Measurements from ENCODE around the gene WNK1.
A peak's percentile ranks its signal among the peaks of the same experiment; 100 is the strongest.
"Not testable (repeated sequence)": the region's sequence is repeated elsewhere in the genome, so short reads cannot be mapped to it uniquely, and the experiment has no call there.

WNK1 gene

DNA sequence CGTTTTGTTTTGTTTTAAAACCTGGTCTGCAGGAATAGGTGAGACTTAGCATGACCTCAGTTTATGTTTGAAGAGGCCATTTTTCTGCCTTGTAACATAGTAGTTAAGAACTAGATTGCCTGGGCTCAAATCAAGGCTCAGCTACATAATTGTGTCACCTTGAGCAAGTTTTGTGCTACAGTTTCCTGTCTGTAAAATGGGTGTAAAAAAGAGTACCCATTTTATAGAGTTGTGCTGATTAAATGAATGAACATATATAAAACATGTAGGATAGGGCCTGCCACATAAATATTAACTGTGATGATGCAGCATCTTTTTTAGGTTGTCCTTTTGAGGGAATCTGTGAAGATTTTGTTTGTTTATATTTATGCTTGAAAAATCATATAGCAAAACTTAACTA is 7.2 kb downstream of the WNK1 start:
- Histone ChIP-seq H3K4me3 (ENCODE audit: low read depth in 1 of 2, low read length in 2 of 2) (no peak overlapping the region), H3K36me3 (ENCODE audit: control insufficient read depth in 1 of 2, insufficient read depth in 2 of 2, low read length in 2 of 2) (no peaks in the 10 kb centered on the region), H3K4me1 (ENCODE audit: control insufficient read depth in 1 of 2, insufficient read depth in 2 of 2, low read length in 2 of 2) (peaks cover 12 to 15% of the 10 kb centered on the region in 2 donors), H3K27ac (ENCODE audit: low read depth, low read length) (no peak overlapping the region), H3K9me3 (ENCODE audit: control insufficient read depth in 1 of 2, low read length in 2 of 2) (no peaks in the 10 kb centered on the region), H3K27me3 (ENCODE audit: control insufficient read depth in 1 of 2, insufficient read depth in 2 of 2, low read length in 2 of 2) (no peaks in the 10 kb centered on the region), H3K9ac (ENCODE audit: low read depth in 1 of 2, low read length in 2 of 2) (no peak overlapping the region)

DNA sequence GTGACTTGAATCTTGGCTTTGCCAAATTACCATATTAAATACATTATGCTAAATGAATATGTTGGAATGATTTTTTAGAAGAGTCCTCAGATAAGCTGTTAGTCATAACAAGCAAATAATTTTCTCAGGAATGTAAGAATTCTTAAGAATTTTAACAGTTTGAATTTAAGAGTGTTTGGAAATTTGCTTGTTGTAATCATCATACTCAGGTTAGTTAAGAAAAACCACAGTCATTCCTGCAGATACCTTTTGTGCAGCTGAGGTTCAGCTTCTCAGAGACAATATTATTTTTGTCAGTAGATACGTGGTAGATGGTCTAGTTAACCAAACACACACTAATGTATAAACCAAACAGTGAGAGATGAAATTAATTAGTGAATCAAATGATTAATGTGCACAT is 8.9 kb downstream of the WNK1 start:
- Histone ChIP-seq H3K4me1 (ENCODE audit: control insufficient read depth in 1 of 2, insufficient read depth in 2 of 2, low read length in 2 of 2) (peaks cover 7 to 8% of the 10 kb centered on the region in 2 donors), H3K9me3 (ENCODE audit: control insufficient read depth in 1 of 2, low read length in 2 of 2) (no peaks in the 10 kb centered on the region), H3K4me3 (ENCODE audit: low read depth in 1 of 2, low read length in 2 of 2) (no peak overlapping the region), H3K9ac (ENCODE audit: low read depth in 1 of 2, low read length in 2 of 2) (no peak overlapping the region), H3K27ac (ENCODE audit: low read depth, low read length) (no peak overlapping the region), H3K27me3 (ENCODE audit: control insufficient read depth in 1 of 2, insufficient read depth in 2 of 2, low read length in 2 of 2) (no peaks in the 10 kb centered on the region), H3K36me3 (ENCODE audit: control insufficient read depth in 1 of 2, insufficient read depth in 2 of 2, low read length in 2 of 2) (no peaks in the 10 kb centered on the region)

DNA sequence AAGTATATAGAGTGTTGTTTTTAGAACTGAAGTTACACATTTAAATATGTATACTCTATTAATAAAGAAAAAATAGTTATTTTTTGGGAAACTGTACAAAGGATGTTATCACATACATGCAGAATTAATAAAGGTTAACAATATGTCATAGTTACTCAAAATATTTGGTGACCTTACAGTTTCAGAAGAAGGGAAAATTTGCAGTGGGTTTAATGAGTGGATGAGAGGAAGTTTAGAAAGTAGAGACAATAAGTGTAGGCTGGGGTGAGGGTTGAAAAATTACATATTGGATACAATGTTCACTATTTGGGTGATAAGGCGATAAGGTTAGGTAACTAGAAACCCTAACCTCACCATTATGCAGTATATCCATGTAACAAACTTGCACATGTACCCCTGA is 13.5 kb downstream of the WNK1 start:
- Histone ChIP-seq H3K4me1 (ENCODE audit: control insufficient read depth in 1 of 2, insufficient read depth in 2 of 2, low read length in 2 of 2) (peaks cover 0 to 4% of the 10 kb centered on the region in 2 donors), H3K36me3 (ENCODE audit: control insufficient read depth in 1 of 2, insufficient read depth in 2 of 2, low read length in 2 of 2) (no peaks in the 10 kb centered on the region), H3K27ac (ENCODE audit: low read depth, low read length) (no peak overlapping the region), H3K9ac (ENCODE audit: low read depth in 1 of 2, low read length in 2 of 2) (no peak overlapping the region), H3K4me3 (ENCODE audit: low read depth in 1 of 2, low read length in 2 of 2) (no peak overlapping the region), H3K9me3 (ENCODE audit: control insufficient read depth in 1 of 2, low read length in 2 of 2) (no peaks in the 10 kb centered on the region), H3K27me3 (ENCODE audit: control insufficient read depth in 1 of 2, insufficient read depth in 2 of 2, low read length in 2 of 2) (no peaks in the 10 kb centered on the region)

DNA sequence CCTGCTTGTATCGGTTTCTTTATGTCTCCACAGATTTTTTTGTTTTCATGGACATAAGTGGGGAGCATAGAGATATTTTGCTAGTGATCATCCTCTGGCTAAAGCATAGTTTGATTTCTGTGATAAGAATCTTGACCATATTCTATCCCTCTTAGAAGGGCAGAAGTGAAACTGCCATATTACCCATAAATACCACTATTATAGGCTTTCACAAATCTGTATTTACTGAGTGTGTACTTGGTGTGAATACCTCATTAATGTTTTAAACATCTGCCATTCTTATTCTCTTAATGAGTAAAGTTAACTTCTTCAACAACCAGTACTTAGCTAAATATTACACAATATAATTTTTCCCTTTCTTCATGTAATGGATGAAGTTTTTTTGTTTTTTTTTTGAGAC is 16.1 kb downstream of the WNK1 start:
- no peaks in the 10 kb centered on the region for H3K36me3 ChIP-seq (ENCODE audit: control insufficient read depth in 1 of 2, insufficient read depth in 2 of 2, low read length in 2 of 2)
- peaks cover 5 to 15% of the 10 kb centered on the region in 2 donors for H3K4me1 ChIP-seq (ENCODE audit: control insufficient read depth in 1 of 2, insufficient read depth in 2 of 2, low read length in 2 of 2)
- H3K27ac ChIP-seq (ENCODE audit: low read depth, low read length) = no peak overlapping the region
- no peak overlapping the region for H3K4me3 ChIP-seq (ENCODE audit: low read depth in 1 of 2, low read length in 2 of 2)
- no peak overlapping the region for H3K9ac ChIP-seq (ENCODE audit: low read depth in 1 of 2, low read length in 2 of 2)
- no peaks in the 10 kb centered on the region for H3K27me3 ChIP-seq (ENCODE audit: control insufficient read depth in 1 of 2, insufficient read depth in 2 of 2, low read length in 2 of 2)
- no peaks in the 10 kb centered on the region for H3K9me3 ChIP-seq (ENCODE audit: control insufficient read depth in 1 of 2, low read length in 2 of 2)

DNA sequence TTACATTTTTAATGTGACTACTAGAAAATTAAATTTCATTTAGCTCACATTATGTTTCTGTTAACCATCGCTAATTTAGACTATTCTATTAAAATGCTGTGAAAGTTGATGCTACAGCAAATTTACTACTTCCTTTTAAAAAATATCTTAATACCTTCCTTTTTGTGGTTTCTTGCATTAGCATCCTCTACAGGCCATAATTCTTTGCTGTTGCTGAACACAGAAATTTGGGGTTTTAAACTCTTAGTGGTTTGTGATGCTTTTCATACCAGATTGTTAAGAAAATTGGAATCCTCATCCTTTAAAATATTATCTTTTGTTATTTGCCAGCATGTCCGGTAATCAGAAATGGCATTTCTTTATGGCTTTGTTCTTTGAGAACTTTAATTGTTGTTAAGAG is 18.1 kb downstream of the WNK1 start:
- no peaks in the 10 kb centered on the region for H3K9me3 ChIP-seq (ENCODE audit: control insufficient read depth in 1 of 2, low read length in 2 of 2)
- no peak overlapping the region for H3K9ac ChIP-seq (ENCODE audit: low read depth in 1 of 2, low read length in 2 of 2)
- H3K36me3 ChIP-seq (ENCODE audit: control insufficient read depth in 1 of 2, insufficient read depth in 2 of 2, low read length in 2 of 2) = no peaks in the 10 kb centered on the region
- H3K4me1 ChIP-seq (ENCODE audit: control insufficient read depth in 1 of 2, insufficient read depth in 2 of 2, low read length in 2 of 2) = peaks cover 5 to 23% of the 10 kb centered on the region in 2 donors
- H3K27me3 ChIP-seq (ENCODE audit: control insufficient read depth in 1 of 2, insufficient read depth in 2 of 2, low read length in 2 of 2) = no peaks in the 10 kb centered on the region
- no peak overlapping the region for H3K4me3 ChIP-seq (ENCODE audit: low read depth in 1 of 2, low read length in 2 of 2)
- H3K27ac ChIP-seq (ENCODE audit: low read depth, low read length) = no peak overlapping the region

DNA sequence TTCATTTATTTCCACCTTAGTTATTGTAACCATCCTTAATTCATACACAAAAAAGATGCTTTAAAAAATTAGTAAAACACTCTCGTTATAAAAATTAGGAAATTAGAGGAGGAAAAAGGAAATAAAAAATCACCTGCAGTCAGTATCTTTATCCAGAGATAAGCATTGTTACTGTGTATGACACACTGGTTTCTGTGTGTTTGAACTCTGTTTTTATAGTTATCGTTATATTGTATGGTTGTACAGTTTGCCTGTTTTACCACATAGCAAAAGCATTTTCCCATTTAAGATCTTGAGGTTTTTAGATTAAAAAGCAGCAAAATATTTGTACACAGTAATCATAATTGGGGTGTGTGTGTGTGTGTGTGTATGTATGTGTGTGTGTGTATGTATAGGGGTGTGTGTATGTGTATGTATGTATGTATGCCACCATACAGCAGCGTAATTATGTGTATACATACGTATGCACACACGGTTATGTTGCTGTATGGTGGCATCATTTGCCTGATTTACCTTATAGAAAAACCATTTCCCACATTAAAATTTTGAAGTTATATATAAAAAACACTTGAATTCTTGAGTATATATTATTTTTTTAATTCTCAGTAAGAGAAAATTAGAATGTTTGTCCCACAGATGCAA is 19.8 kb downstream of the WNK1 start:
- Histone ChIP-seq H3K9ac (ENCODE audit: low read depth in 1 of 2, low read length in 2 of 2) (peak overlapping the region in 1 of 2 donors; percentile 39), H3K9me3 (ENCODE audit: control insufficient read depth in 1 of 2, low read length in 2 of 2) (no peaks in the 10 kb centered on the region), H3K4me3 (ENCODE audit: low read depth in 1 of 2, low read length in 2 of 2) (no peak overlapping the region), H3K36me3 (ENCODE audit: control insufficient read depth in 1 of 2, insufficient read depth in 2 of 2, low read length in 2 of 2) (no peaks in the 10 kb centered on the region), H3K27me3 (ENCODE audit: control insufficient read depth in 1 of 2, insufficient read depth in 2 of 2, low read length in 2 of 2) (no peaks in the 10 kb centered on the region), H3K27ac (ENCODE audit: low read depth, low read length) (no peak overlapping the region), H3K4me1 (ENCODE audit: control insufficient read depth in 1 of 2, insufficient read depth in 2 of 2, low read length in 2 of 2) (peaks cover 5 to 23% of the 10 kb centered on the region in 2 donors)

DNA sequence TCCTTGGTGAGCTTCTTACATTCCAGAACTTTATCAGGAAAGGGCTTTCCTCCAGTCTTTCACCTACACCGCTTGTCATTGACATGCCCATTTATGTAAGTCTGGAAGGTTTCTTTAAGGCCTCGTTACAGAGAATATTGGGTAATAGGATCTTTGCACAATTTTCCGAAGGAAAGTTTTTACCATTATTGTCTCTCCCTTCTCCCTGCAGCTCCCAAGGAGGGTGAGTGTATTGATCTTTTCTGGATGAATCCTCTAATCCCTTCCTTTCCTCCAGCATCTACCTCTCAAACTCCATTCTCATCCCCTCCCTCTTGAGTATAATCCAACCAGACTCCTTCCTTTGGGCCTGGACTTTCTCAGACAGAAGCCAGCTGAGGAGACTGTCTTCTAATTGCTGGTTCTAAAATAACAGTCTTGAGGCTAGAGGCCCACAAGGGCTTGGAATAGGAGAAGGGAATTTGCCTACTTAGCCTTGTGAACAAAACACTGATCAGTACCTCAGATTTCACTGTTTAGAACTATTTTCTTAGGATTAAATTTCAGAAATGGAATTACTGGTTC is 21.8 kb downstream of the WNK1 start:
- H3K9me3 ChIP-seq (ENCODE audit: control insufficient read depth in 1 of 2, low read length in 2 of 2) = no peaks in the 10 kb centered on the region
- no peak overlapping the region for H3K4me3 ChIP-seq (ENCODE audit: low read depth in 1 of 2, low read length in 2 of 2)
- no peaks in the 10 kb centered on the region for H3K27me3 ChIP-seq (ENCODE audit: control insufficient read depth in 1 of 2, insufficient read depth in 2 of 2, low read length in 2 of 2)
- H3K4me1 ChIP-seq (ENCODE audit: control insufficient read depth in 1 of 2, insufficient read depth in 2 of 2, low read length in 2 of 2) = peaks cover 5 to 23% of the 10 kb centered on the region in 2 donors
- H3K27ac ChIP-seq (ENCODE audit: low read depth, low read length) = no peak overlapping the region
- H3K9ac ChIP-seq (ENCODE audit: low read depth in 1 of 2, low read length in 2 of 2) = no peak overlapping the region
- H3K36me3 ChIP-seq (ENCODE audit: control insufficient read depth in 1 of 2, insufficient read depth in 2 of 2, low read length in 2 of 2) = no peaks in the 10 kb centered on the region

DNA sequence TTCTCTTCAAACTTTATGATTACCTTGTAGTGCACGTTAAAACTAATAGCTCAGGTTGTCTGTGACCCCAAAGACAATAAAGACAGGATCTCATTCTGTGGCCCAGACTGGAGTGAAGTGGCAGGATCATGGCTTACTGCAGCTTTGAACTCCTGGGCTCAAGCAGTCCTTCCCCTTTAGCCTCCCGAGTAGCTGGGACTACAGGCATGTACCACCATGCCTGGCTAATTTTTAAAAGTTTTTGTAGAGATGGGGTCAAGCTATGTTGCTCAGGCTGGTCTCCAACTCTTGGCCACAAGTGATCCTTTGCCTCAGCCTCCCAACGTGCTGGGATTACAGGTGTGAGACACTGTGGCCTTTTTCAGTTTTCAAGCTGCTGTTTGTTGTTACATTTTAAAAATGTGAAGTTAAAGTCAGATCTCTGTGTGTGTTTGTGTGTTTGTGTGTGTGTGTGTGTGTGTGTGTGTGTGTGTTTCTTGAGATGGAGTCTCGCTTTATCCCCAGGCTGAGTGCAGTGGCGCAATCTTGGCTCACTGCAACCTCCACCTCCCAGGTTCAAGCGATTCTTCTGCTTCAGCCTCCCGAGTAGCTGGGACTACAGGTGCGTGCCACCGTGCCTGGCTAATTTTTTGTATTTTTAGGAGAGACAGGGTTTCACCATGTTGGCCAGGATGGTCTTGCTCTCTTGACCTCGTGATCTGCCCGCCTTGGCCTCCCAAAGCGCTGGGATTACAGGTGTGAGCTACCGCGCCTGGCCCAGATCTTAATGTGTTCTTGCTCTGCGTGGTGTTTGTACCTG is 23.8 kb downstream of the WNK1 start:
- not testable (repeated sequence) for H3K9me3 ChIP-seq (ENCODE audit: control insufficient read depth in 1 of 2, low read length in 2 of 2); H3K9ac ChIP-seq (ENCODE audit: low read depth in 1 of 2, low read length in 2 of 2); H3K27me3 ChIP-seq (ENCODE audit: control insufficient read depth in 1 of 2, insufficient read depth in 2 of 2, low read length in 2 of 2); H3K36me3 ChIP-seq (ENCODE audit: control insufficient read depth in 1 of 2, insufficient read depth in 2 of 2, low read length in 2 of 2); H3K4me3 ChIP-seq (ENCODE audit: low read depth in 1 of 2, low read length in 2 of 2); H3K27ac ChIP-seq (ENCODE audit: low read depth, low read length)
- peaks cover 9 to 33% of the 10 kb centered on the region in 2 donors for H3K4me1 ChIP-seq (ENCODE audit: control insufficient read depth in 1 of 2, insufficient read depth in 2 of 2, low read length in 2 of 2)

DNA sequence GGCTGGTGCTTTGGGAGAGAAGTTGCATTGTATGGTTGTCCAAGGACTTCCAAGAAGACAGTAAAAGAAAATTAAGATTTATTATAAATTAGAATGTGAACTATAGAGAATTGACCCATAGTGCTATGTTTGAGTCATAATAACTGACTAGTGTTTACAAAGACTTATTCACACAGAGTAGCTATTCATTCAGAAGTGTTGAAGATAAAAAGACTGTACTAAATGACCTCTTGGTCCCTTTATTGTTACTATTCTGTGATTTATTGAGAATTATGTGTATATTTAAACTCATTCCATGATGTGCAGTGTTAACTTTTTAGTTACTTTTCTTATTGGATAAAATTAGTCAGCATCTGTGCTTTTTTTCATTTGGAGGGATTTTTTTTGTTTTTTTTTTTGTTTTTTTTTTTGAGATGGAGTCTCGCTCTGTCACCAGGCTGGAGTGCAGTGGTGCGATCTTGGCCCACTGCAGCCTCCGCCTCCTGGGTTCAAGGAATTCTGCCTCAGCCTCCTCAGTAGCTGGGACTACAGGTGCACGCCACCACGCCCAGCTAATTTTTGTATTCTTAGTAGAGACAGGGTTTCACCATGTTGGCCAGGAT is 24.5 kb downstream of the WNK1 start:
- H3K4me3 ChIP-seq (ENCODE audit: low read depth in 1 of 2, low read length in 2 of 2); H3K9me3 ChIP-seq (ENCODE audit: control insufficient read depth in 1 of 2, low read length in 2 of 2); H3K9ac ChIP-seq (ENCODE audit: low read depth in 1 of 2, low read length in 2 of 2); H3K27me3 ChIP-seq (ENCODE audit: control insufficient read depth in 1 of 2, insufficient read depth in 2 of 2, low read length in 2 of 2); H3K27ac ChIP-seq (ENCODE audit: low read depth, low read length); H3K36me3 ChIP-seq (ENCODE audit: control insufficient read depth in 1 of 2, insufficient read depth in 2 of 2, low read length in 2 of 2): not testable (repeated sequence)
- H3K4me1 ChIP-seq (ENCODE audit: control insufficient read depth in 1 of 2, insufficient read depth in 2 of 2, low read length in 2 of 2) = peaks cover 9 to 30% of the 10 kb centered on the region in 2 donors

DNA sequence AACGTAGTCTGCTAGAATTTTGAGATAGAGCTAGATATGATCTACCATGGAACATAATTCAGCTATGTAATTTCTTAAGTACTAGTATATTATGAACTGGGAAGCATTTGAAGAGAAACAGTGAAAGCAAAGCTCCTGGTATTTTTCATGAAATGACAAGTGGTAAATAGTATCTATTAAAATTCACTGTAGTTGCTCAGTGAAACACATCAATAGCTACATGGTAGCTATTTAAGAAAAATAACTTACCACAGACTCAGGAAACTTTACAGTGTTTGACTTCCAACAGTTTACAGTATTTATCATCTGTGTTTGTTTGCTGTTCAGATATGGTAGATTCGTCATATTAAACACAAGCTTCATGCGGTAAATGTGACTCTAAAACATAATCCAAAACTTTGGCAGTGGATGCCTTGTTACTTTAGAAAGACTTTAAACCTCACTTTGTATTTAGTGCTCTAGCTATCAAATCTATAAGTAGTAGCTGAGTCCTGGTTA is 25.2 kb downstream of the WNK1 start:
- Histone ChIP-seq H3K9ac (ENCODE audit: low read depth in 1 of 2, low read length in 2 of 2) (no peak overlapping the region), H3K27me3 (ENCODE audit: control insufficient read depth in 1 of 2, insufficient read depth in 2 of 2, low read length in 2 of 2) (no peaks in the 10 kb centered on the region), H3K4me3 (ENCODE audit: low read depth in 1 of 2, low read length in 2 of 2) (no peak overlapping the region), H3K27ac (ENCODE audit: low read depth, low read length) (no peak overlapping the region), H3K4me1 (ENCODE audit: control insufficient read depth in 1 of 2, insufficient read depth in 2 of 2, low read length in 2 of 2) (peaks cover 8 to 30% of the 10 kb centered on the region in 2 donors), H3K9me3 (ENCODE audit: control insufficient read depth in 1 of 2, low read length in 2 of 2) (no peaks in the 10 kb centered on the region), H3K36me3 (ENCODE audit: control insufficient read depth in 1 of 2, insufficient read depth in 2 of 2, low read length in 2 of 2) (no peaks in the 10 kb centered on the region)

Measured in duodenal mucosa (tissue), 2 donors.